HEK293 (cell line): ENCODE data around the gene PTBP2.

Experiments
- CTCF ChIA-PET: fragments of 350-600 bp; formaldehyde crosslinking; extraction: SDS; loops from one replicate; lab custom pipeline; 2021; ENCODE audit warnings: antibody characterized with exemption; lab: Yijun Ruan, JAX
- POLR2A ChIA-PET: fragments of 300-600 bp; formaldehyde crosslinking; extraction: SDS; loops from one replicate; lab custom pipeline; 2020; ENCODE audit warnings: antibody characterized with exemption, inconsistent platforms; lab: Yijun Ruan, JAX
- H3K27ac ChIP-seq: fragments of 200-500 bp; sonication (Bioruptor generic); 2 replicates; pipeline ENCODE4 v1.5.1; 2014; ENCODE audit warnings: low read depth, low read length, control low read depth, inconsistent platforms; ENCODE audit errors: extremely low read depth
- H3K36me3 ChIP-seq, 2 experiments: fragments of 200-500 bp in 1 of 2; sonication (Bioruptor generic) in 1 of 2; 1 replicate in 1 of 2; 2 replicates in 1 of 2; pipeline ENCODE4 v1.5.1; 2014 to 2017; ENCODE audit warnings: inconsistent platforms in 2 of 2, low read length in 2 of 2; ENCODE audit not compliant: control insufficient read depth in 2 of 2, insufficient read depth in 1 of 2
- H3K4me1 ChIP-seq: fragments of 200-500 bp; sonication (Bioruptor generic); 2 replicates; pipeline ENCODE4 v1.5.1; 2014; ENCODE audit warnings: mild to moderate bottlenecking, low read length, inconsistent platforms; ENCODE audit not compliant: control insufficient read depth, insufficient read depth
- H3K4me3 ChIP-seq: 2 replicates; pipeline ENCODE4 v1.5.1; 2011; ENCODE audit warnings: low read depth, mild to moderate bottlenecking, control low read depth, low read length, moderate library complexity
- H3K9me3 ChIP-seq: fragments of 200-500 bp; sonication (Bioruptor generic); 2 replicates; pipeline ENCODE4 v1.5.1; 2014; ENCODE audit warnings: low read depth, low read length, inconsistent platforms; ENCODE audit not compliant: control insufficient read depth, insufficient read depth
- EGR2 ChIP-seq: fragments of 450-650 bp; formaldehyde crosslinking; IDR thresholded peaks from 2 replicates; pipeline ENCODE4 v1.5.1; 2016; ENCODE audit warnings: low read depth, missing biosample characterization, missing genetic modification characterization
- KLF16 ChIP-seq: fragments of 450-650 bp; formaldehyde crosslinking; IDR thresholded peaks from 2 replicates; pipeline ENCODE4 v1.5.1; 2017; ENCODE audit warnings: missing biosample characterization, missing genetic modification characterization
- KLF7 ChIP-seq: fragments of 450-650 bp; formaldehyde crosslinking; IDR thresholded peaks from 2 replicates; pipeline ENCODE4 v1.5.1; 2016; ENCODE audit warnings: missing biosample characterization, missing genetic modification characterization, borderline replicate concordance
- MZF1 ChIP-seq: fragments of 450-650 bp; formaldehyde crosslinking; IDR thresholded peaks from 2 replicates; pipeline ENCODE4 v1.5.1; 2017; ENCODE audit warnings: missing biosample characterization, missing genetic modification characterization, borderline replicate concordance
- YY2 ChIP-seq: fragments of 450-650 bp; formaldehyde crosslinking; IDR thresholded peaks from 2 replicates; pipeline ENCODE4 v1.5.1; 2016; ENCODE audit warnings: missing biosample characterization, missing genetic modification characterization
- ZNF133 ChIP-seq: fragments of 450-650 bp; formaldehyde crosslinking; IDR thresholded peaks from 2 replicates; pipeline ENCODE4 v1.5.1; 2016; ENCODE audit warnings: missing biosample characterization, missing genetic modification characterization
- ZNF2 ChIP-seq: fragments of 450-650 bp; formaldehyde crosslinking; IDR thresholded peaks from 2 replicates; pipeline ENCODE4 v1.5.1; 2016; ENCODE audit warnings: missing biosample characterization, missing genetic modification characterization
- ZNF202 ChIP-seq: fragments of 450-650 bp; formaldehyde crosslinking; IDR thresholded peaks from 2 replicates; pipeline ENCODE4 v1.5.1; 2016; ENCODE audit warnings: missing biosample characterization, missing genetic modification characterization, borderline replicate concordance
- ZNF239 ChIP-seq: fragments of 450-650 bp; formaldehyde crosslinking; IDR thresholded peaks from 2 replicates; pipeline ENCODE4 v1.5.1; 2016; ENCODE audit warnings: missing biosample characterization, missing genetic modification characterization
- ZNF311 ChIP-seq: fragments of 450-650 bp; formaldehyde crosslinking; IDR thresholded peaks from 2 replicates; pipeline ENCODE4 v1.5.1; 2017; ENCODE audit warnings: missing biosample characterization, missing genetic modification characterization, borderline replicate concordance
- ZNF366 ChIP-seq: fragments of 450-650 bp; formaldehyde crosslinking; conservative IDR thresholded peaks from 2 replicates; pipeline ENCODE4 v1.5.1; 2016; ENCODE audit warnings: missing biosample characterization, missing genetic modification characterization
- ZNF624 ChIP-seq: fragments of 450-650 bp; formaldehyde crosslinking; IDR thresholded peaks from 2 replicates; pipeline ENCODE4 v1.5.1; 2017; ENCODE audit warnings: missing biosample characterization, missing genetic modification characterization
- ZNF654 ChIP-seq: fragments of 450-650 bp; formaldehyde crosslinking; IDR thresholded peaks from 2 replicates; pipeline ENCODE4 v1.5.1; 2016; ENCODE audit warnings: low read depth, missing biosample characterization, missing genetic modification characterization
- ZNF830 ChIP-seq: fragments of 450-650 bp; IDR thresholded peaks from 2 replicates; pipeline ENCODE4 v1.5.0; 2018; ENCODE audit warnings: missing biosample characterization, missing genetic modification characterization, low read depth, mild to moderate bottlenecking, moderate library complexity
- TF ChIP-seq, protein P1 (sequence below): fragments of 450-650 bp; formaldehyde crosslinking; IDR thresholded peaks from 2 replicates; pipeline ENCODE4 v1.5.1; 2016; ENCODE audit warnings: missing biosample characterization, missing genetic modification characterization
- TF ChIP-seq, protein P2 (sequence below): fragments of 450-650 bp; formaldehyde crosslinking; IDR thresholded peaks from 2 replicates; pipeline ENCODE4 v1.5.1; 2016; ENCODE audit warnings: missing biosample characterization, missing genetic modification characterization
- TF ChIP-seq, protein P3 (sequence below): fragments of 450-650 bp; formaldehyde crosslinking; IDR thresholded peaks from 2 replicates; pipeline ENCODE4 v1.5.1; 2017; ENCODE audit warnings: missing biosample characterization, missing genetic modification characterization
- TF ChIP-seq, protein P4 (sequence below): fragments of 450-650 bp; formaldehyde crosslinking; IDR thresholded peaks from 2 replicates; pipeline ENCODE4; 2016; ENCODE audit warnings: missing biosample characterization, missing genetic modification characterization
- TF ChIP-seq, protein P5 (sequence below): fragments of 450-650 bp; formaldehyde crosslinking; IDR thresholded peaks from 2 replicates; pipeline ENCODE4 v1.5.1; 2017; ENCODE audit warnings: missing biosample characterization, missing genetic modification characterization
- TF ChIP-seq, protein P6 (sequence below): fragments of 450-650 bp; formaldehyde crosslinking; conservative IDR thresholded peaks from 2 replicates; pipeline ENCODE4 v1.5.1; 2016; ENCODE audit warnings: low read depth, missing biosample characterization, missing genetic modification characterization

The PTBP2 gene

DNA sequence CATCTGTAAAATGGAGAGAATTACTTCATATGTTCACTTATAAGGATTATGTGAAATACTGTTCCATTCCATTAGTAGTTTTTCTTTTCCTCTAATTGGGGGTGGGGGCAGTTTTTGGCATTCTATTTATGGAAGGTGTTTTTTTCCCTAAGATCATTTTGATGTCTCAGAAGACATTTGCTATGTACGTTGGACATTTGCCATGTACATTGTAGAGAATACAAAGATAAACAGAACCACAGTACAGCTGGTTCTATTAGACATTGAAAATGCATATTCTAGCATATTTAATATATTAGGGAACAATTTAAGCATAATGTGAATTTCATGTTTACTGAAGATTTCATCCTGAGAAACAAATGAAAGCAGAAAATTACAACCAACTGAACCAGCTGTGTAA lies 98.5 kb downstream of the PTBP2 start:
- POLR2A ChIA-PET: no interaction called here
- Histone ChIP-seq H3K9me3 (no peaks in the 10 kb centered on the region), H3K4me1 (no peaks in the 10 kb centered on the region), H3K36me3 (peaks cover 4 to 25% of the 10 kb centered on the region in 2 experiments), H3K4me3 (no peak overlapping the region), H3K27ac (no peak overlapping the region)
- CTCF ChIA-PET: no interaction called here
- no peak for TF ChIP-seq ZNF202 (tag by site-specific recombination)
- TF ChIP-seq KLF16 (tag by site-specific recombination): no peak
- no peak for TF ChIP-seq MZF1 (tag by site-specific recombination)
- TF ChIP-seq, protein P1, sequence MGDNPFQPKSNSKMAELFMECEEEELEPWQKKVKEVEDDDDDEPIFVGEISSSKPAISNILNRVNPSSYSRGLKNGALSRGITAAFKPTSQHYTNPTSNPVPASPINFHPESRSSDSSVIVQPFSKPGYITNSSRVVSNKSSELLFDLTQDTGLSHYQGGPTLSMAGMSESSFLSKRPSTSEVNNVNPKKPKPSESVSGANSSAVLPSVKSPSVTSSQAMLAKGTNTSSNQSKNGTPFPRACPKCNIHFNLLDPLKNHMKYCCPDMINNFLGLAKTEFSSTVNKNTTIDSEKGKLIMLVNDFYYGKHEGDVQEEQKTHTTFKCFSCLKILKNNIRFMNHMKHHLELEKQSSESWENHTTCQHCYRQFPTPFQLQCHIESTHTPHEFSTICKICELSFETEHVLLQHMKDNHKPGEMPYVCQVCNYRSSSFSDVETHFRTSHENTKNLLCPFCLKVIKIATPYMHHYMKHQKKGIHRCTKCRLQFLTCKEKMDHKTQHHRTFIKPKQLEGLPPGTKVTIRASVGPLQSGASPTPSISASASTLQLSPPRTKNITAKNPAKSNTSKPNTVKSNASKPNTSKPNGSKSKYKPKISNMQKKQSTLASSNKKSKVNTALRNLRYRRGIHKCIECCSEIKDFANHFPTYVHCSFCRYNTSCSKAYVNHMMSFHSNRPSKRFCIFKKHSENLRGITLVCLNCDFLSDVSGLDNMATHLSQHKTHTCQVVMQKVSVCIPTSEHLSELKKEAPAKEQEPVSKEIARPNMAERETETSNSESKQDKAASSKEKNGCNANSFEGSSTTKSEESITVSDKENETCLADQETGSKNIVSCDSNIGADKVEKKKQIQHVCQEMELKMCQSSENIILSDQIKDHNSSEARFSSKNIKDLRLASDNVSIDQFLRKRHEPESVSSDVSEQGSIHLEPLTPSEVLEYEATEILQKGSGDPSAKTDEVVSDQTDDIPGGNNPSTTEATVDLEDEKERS (tag by site-specific recombination): no peak
- TF ChIP-seq ZNF239 (tag by site-specific recombination): no peak
- TF ChIP-seq, protein P2, sequence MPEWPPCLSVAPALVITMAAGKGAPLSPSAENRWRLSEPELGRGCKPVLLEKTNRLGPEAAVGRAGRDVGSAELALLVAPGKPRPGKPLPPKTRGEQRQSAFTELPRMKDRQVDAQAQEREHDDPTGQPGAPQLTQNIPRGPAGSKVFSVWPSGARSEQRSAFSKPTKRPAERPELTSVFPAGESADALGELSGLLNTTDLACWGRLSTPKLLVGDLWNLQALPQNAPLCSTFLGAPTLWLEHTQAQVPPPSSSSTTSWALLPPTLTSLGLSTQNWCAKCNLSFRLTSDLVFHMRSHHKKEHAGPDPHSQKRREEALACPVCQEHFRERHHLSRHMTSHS: no peak
- TF ChIP-seq ZNF133 (tag by site-specific recombination): no peak
- TF ChIP-seq ZNF2 (tag by site-specific recombination): no peak
- TF ChIP-seq, protein P3, sequence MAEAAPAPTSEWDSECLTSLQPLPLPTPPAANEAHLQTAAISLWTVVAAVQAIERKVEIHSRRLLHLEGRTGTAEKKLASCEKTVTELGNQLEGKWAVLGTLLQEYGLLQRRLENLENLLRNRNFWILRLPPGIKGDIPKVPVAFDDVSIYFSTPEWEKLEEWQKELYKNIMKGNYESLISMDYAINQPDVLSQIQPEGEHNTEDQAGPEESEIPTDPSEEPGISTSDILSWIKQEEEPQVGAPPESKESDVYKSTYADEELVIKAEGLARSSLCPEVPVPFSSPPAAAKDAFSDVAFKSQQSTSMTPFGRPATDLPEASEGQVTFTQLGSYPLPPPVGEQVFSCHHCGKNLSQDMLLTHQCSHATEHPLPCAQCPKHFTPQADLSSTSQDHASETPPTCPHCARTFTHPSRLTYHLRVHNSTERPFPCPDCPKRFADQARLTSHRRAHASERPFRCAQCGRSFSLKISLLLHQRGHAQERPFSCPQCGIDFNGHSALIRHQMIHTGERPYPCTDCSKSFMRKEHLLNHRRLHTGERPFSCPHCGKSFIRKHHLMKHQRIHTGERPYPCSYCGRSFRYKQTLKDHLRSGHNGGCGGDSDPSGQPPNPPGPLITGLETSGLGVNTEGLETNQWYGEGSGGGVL: no peak
- no peak for TF ChIP-seq ZNF830
- TF ChIP-seq, protein P4, sequence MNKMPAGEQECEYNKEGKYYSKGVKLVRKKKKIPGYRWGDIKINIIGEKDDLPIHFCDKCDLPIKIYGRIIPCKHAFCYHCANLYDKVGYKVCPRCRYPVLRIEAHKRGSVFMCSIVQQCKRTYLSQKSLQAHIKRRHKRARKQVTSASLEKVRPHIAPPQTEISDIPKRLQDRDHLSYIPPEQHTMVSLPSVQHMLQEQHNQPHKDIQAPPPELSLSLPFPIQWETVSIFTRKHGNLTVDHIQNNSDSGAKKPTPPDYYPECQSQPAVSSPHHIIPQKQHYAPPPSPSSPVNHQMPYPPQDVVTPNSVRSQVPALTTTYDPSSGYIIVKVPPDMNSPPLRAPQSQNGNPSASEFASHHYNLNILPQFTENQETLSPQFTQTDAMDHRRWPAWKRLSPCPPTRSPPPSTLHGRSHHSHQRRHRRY (tag by site-specific recombination): no peak
- no peak for TF ChIP-seq ZNF624 (tag by site-specific recombination)
- TF ChIP-seq, protein P5, sequence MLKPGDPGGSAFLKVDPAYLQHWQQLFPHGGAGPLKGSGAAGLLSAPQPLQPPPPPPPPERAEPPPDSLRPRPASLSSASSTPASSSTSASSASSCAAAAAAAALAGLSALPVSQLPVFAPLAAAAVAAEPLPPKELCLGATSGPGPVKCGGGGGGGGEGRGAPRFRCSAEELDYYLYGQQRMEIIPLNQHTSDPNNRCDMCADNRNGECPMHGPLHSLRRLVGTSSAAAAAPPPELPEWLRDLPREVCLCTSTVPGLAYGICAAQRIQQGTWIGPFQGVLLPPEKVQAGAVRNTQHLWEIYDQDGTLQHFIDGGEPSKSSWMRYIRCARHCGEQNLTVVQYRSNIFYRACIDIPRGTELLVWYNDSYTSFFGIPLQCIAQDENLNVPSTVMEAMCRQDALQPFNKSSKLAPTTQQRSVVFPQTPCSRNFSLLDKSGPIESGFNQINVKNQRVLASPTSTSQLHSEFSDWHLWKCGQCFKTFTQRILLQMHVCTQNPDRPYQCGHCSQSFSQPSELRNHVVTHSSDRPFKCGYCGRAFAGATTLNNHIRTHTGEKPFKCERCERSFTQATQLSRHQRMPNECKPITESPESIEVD (tag by site-specific recombination): no peak
- TF ChIP-seq YY2 (tag by site-specific recombination): no peak
- TF ChIP-seq ZNF311: no peak
- no peak for TF ChIP-seq EGR2 (tag by site-specific recombination)
- no peak for TF ChIP-seq ZNF366 (tag by site-specific recombination)
- TF ChIP-seq, protein P6, sequence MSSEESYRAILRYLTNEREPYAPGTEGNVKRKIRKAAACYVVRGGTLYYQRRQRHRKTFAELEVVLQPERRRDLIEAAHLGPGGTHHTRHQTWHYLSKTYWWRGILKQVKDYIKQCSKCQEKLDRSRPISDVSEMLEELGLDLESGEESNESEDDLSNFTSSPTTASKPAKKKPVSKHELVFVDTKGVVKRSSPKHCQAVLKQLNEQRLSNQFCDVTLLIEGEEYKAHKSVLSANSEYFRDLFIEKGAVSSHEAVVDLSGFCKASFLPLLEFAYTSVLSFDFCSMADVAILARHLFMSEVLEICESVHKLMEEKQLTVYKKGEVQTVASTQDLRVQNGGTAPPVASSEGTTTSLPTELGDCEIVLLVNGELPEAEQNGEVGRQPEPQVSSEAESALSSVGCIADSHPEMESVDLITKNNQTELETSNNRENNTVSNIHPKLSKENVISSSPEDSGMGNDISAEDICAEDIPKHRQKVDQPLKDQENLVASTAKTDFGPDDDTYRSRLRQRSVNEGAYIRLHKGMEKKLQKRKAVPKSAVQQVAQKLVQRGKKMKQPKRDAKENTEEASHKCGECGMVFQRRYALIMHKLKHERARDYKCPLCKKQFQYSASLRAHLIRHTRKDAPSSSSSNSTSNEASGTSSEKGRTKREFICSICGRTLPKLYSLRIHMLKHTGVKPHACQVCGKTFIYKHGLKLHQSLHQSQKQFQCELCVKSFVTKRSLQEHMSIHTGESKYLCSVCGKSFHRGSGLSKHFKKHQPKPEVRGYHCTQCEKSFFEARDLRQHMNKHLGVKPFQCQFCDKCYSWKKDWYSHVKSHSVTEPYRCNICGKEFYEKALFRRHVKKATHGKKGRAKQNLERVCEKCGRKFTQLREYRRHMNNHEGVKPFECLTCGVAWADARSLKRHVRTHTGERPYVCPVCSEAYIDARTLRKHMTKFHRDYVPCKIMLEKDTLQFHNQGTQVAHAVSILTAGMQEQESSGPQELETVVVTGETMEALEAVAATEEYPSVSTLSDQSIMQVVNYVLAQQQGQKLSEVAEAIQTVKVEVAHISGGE (tag by site-specific recombination): no peak
- no peak for TF ChIP-seq KLF7 (tag by site-specific recombination)
- no peak for TF ChIP-seq ZNF654 (tag by site-specific recombination)
